Parathyroid adenoma (tissue), 2 donors: ENCODE measurements around the gene ITGB3.

Source experiments
- H2AFZ ChIP-seq: fragments of 300-600 bp; sonication (generic); one replicate; pipeline ENCODE4 v1.7.0; 2017; ENCODE audit warnings: antibody characterized with exemption, mild to moderate bottlenecking
- H3K27ac ChIP-seq: fragments of 300-600 bp; sonication (generic); one replicate; pipeline ENCODE4 v1.7.0; 2017
- H3K27me3 ChIP-seq: fragments of 300-600 bp; sonication (generic); one replicate; pipeline ENCODE4 v1.7.0; 2017; ENCODE audit warnings: low read length; ENCODE audit not compliant: control insufficient read depth, insufficient read depth
- H3K36me3 ChIP-seq: fragments of 300-600 bp; sonication (generic); one replicate; pipeline ENCODE4 v1.7.0; 2017; ENCODE audit warnings: low read length; ENCODE audit not compliant: control insufficient read depth, insufficient read depth
- H3K4me1 ChIP-seq: fragments of 300-600 bp; sonication (generic); one replicate; pipeline ENCODE4 v1.7.0; 2017; ENCODE audit warnings: control low read depth
- H3K4me2 ChIP-seq: fragments of 300-600 bp; sonication (generic); one replicate; pipeline ENCODE4 v1.7.0; 2017; ENCODE audit warnings: low read length
- H3K4me3 ChIP-seq: fragments of 300-600 bp; sonication (generic); one replicate; pipeline ENCODE4 v1.7.0; 2017; ENCODE audit warnings: low read depth, low read length
- H3K79me2 ChIP-seq: fragments of 300-600 bp; sonication (generic); one replicate; pipeline ENCODE4 v1.7.0; 2017; ENCODE audit warnings: control low read depth
- H3K9ac ChIP-seq: fragments of 300-600 bp; sonication (generic); one replicate; pipeline ENCODE4 v1.7.0; 2017; ENCODE audit warnings: mild to moderate bottlenecking
- H3K9me3 ChIP-seq: fragments of 300-600 bp; sonication (generic); one replicate; pipeline ENCODE4 v1.7.0; 2017; ENCODE audit warnings: low read length; ENCODE audit not compliant: control insufficient read depth
- CTCF ChIP-seq: fragments of 300-600 bp; sonication (generic); IDR thresholded peaks from one replicate; pipeline ENCODE4 v1.7.0; 2017; ENCODE audit warnings: antibody characterized with exemption, mild to moderate bottlenecking
- donor health status: primary hyperparathyroidism.

Gene ITGB3

GRCh38 chr17:47273245-47273644 is 19.6 kb downstream of the ITGB3 start:
- H3K79me2 ChIP-seq: no peaks in the 10 kb centered on the region
- H3K9me3 ChIP-seq: no peaks in the 10 kb centered on the region
- TF ChIP-seq CTCF: no peak
- H2AFZ ChIP-seq: peak overlapping the region; percentile 65
- H3K4me1 ChIP-seq: peaks cover 52% of the 10 kb centered on the region
- H3K27ac ChIP-seq: peak overlapping the region; percentile 31
- no peaks in the 10 kb centered on the region for H3K27me3 ChIP-seq
- H3K9ac ChIP-seq: no peak overlapping the region
- H3K4me2 ChIP-seq: peak overlapping the region; percentile 18
- H3K36me3 ChIP-seq: no peaks in the 10 kb centered on the region
- no peak overlapping the region for H3K4me3 ChIP-seq

GRCh38 chr17:47274319-47275069 is 20.9 kb downstream of the ITGB3 start:
- peak overlapping the region; percentile 94 for H3K27ac ChIP-seq
- no peak overlapping the region for H3K9ac ChIP-seq
- peak overlapping the region; percentile 78 for H2AFZ ChIP-seq
- no peaks in the 10 kb centered on the region for H3K9me3 ChIP-seq
- no peaks in the 10 kb centered on the region for H3K79me2 ChIP-seq
- no peak overlapping the region for H3K4me3 ChIP-seq
- peaks cover 65% of the 10 kb centered on the region for H3K4me1 ChIP-seq
- no peaks in the 10 kb centered on the region for H3K36me3 ChIP-seq
- no peak for TF ChIP-seq CTCF
- H3K4me2 ChIP-seq: peak overlapping the region; percentile 41
- H3K27me3 ChIP-seq: no peaks in the 10 kb centered on the region

GRCh38 chr17:47275245-47275984 is 21.8 kb downstream of the ITGB3 start:
- Histone ChIP-seq H3K4me1 (peaks cover 74% of the 10 kb centered on the region), H3K79me2 (no peaks in the 10 kb centered on the region), H3K9ac (no peak overlapping the region), H3K36me3 (no peaks in the 10 kb centered on the region), H3K4me2 (peak overlapping the region; percentile 41), H3K4me3 (peak overlapping the region; percentile 8), H3K27ac (peak overlapping the region; percentile 94), H2AFZ (peak overlapping the region; percentile 78), H3K9me3 (no peaks in the 10 kb centered on the region), H3K27me3 (no peaks in the 10 kb centered on the region)
- no peak for TF ChIP-seq CTCF

GRCh38 chr17:47276444-47276843 is 22.8 kb downstream of the ITGB3 start:
- Histone ChIP-seq H3K4me3 (peak overlapping the region; percentile 18), H3K4me1 (peaks cover 75% of the 10 kb centered on the region), H3K27ac (peak overlapping the region; percentile 94), H3K27me3 (no peaks in the 10 kb centered on the region), H3K4me2 (peak overlapping the region; percentile 54), H3K36me3 (no peaks in the 10 kb centered on the region), H3K9ac (no peak overlapping the region), H3K9me3 (no peaks in the 10 kb centered on the region), H3K79me2 (no peaks in the 10 kb centered on the region), H2AFZ (peak overlapping the region; percentile 78)
- TF ChIP-seq CTCF: no peak
